GM19099 (cell line): ENCODE data around the gene SMYD5.

Source experiments
- POLR2A ChIP-seq: IDR thresholded peaks from 3 replicates; pipeline ENCODE4 v1.6.1; 2011; ENCODE audit warnings: low read depth; ENCODE audit not compliant: insufficient read length; ENCODE audit errors: extremely low read depth

SMYD5 gene

GRCh38 chr2:73253400-73253799 lies 39.4 kb downstream of the SMYD5 start:
- no peak for TF ChIP-seq POLR2A

- TF ChIP-seq POLR2A = peak; percentile 22
These were observed 39.9 kb downstream of the SMYD5 start for GRCh38 chr2:73253901-73254300.

GRCh38 chr2:73254343-73255006 lies 40.4 kb downstream of the SMYD5 start:
- TF ChIP-seq POLR2A = no peak

- no peak for TF ChIP-seq POLR2A
These were observed 41.1 kb downstream of the SMYD5 start for GRCh38 chr2:73255007-73255644.

GRCh38 chr2:73255907-73256617 lies 42.0 kb downstream of the SMYD5 start:
- no peak for TF ChIP-seq POLR2A

GRCh38 chr2:73256618-73256922 lies 42.5 kb downstream of the SMYD5 start:
- no peak for TF ChIP-seq POLR2A

- TF ChIP-seq POLR2A = no peak
These were observed 43.0 kb downstream of the SMYD5 start for GRCh38 chr2:73257021-73257420.

GRCh38 chr2:73257425-73258125 lies 43.5 kb downstream of the SMYD5 start:
- no peak for TF ChIP-seq POLR2A

GRCh38 chr2:73258186-73258912 lies 44.3 kb downstream of the SMYD5 start:
- no peak for TF ChIP-seq POLR2A

GRCh38 chr2:73258913-73259215 lies 44.8 kb downstream of the SMYD5 start:
- TF ChIP-seq POLR2A = no peak

GRCh38 chr2:73259276-73259675 lies 45.2 kb downstream of the SMYD5 start:
- no peak for TF ChIP-seq POLR2A

GRCh38 chr2:73259704-73260337 lies 45.8 kb downstream of the SMYD5 start:
- no peak for TF ChIP-seq POLR2A

- TF ChIP-seq POLR2A = no peak
These were observed 46.4 kb downstream of the SMYD5 start for GRCh38 chr2:73260338-73260984.

- TF ChIP-seq POLR2A = no peak
These were observed 48.1 kb downstream of the SMYD5 start for GRCh38 chr2:73262108-73262651.

- no peak for TF ChIP-seq POLR2A
These were observed 49.7 kb downstream of the SMYD5 start for GRCh38 chr2:73263540-73264331.
